Activated CD8-positive, alpha-beta memory T cell treated with anti-CD3 and anti-CD28 coated beads, Interleukin-2, amount 50 U/mL, for 4 hours (primary cell): ENCODE results near the gene NCAM1.

Source experiments
- DNase-seq: peaks from one replicate; pipeline ENCODE4 v3.0.0-alpha.2; 2020

Gene NCAM1

GRCh38 chr11:113260541-113260940 lies 299.3 kb downstream of the NCAM1 start:
- DNase-seq, result no peak

- no peak for DNase-seq
These were observed 300.7 kb downstream of the NCAM1 start for GRCh38 chr11:113261709-113262475.

- no peak for DNase-seq
These were observed 301.4 kb downstream of the NCAM1 start for GRCh38 chr11:113262594-113262993.

- no peak for DNase-seq
These were observed 302.4 kb downstream of the NCAM1 start for GRCh38 chr11:113263458-113264259.

GRCh38 chr11:113265362-113265761 lies 304.1 kb downstream of the NCAM1 start:
- no peak for DNase-seq

GRCh38 chr11:113267493-113267892 lies 306.3 kb downstream of the NCAM1 start:
- DNase-seq, result no peak

- no peak for DNase-seq
These were observed 307.9 kb downstream of the NCAM1 start for GRCh38 chr11:113269096-113269495.

GRCh38 chr11:113269636-113270035 lies 308.4 kb downstream of the NCAM1 start:
- no peak for DNase-seq

- DNase-seq, result no peak
These were observed 308.9 kb downstream of the NCAM1 start for GRCh38 chr11:113270080-113270479.

- no peak for DNase-seq
These were observed 310.5 kb downstream of the NCAM1 start for GRCh38 chr11:113271551-113272245.

- DNase-seq, result no peak
These were observed 311.1 kb downstream of the NCAM1 start for GRCh38 chr11:113272281-113272680.

GRCh38 chr11:113272927-113273615 lies 311.9 kb downstream of the NCAM1 start:
- no peak for DNase-seq

- no peak for DNase-seq
These were observed 312.5 kb downstream of the NCAM1 start for GRCh38 chr11:113273720-113274119.

GRCh38 chr11:113274713-113275582 lies 313.7 kb downstream of the NCAM1 start:
- DNase-seq, result no peak

GRCh38 chr11:113275602-113276001 lies 314.4 kb downstream of the NCAM1 start:
- no peak for DNase-seq

- no peak for DNase-seq
These were observed 315.2 kb downstream of the NCAM1 start for GRCh38 chr11:113276466-113276865.

- no peak for DNase-seq
These were observed 316.7 kb downstream of the NCAM1 start for GRCh38 chr11:113277907-113278306.

GRCh38 chr11:113278481-113278880 lies 317.3 kb downstream of the NCAM1 start:
- no peak for DNase-seq

- DNase-seq, result no peak
These were observed 317.7 kb downstream of the NCAM1 start for GRCh38 chr11:113278925-113279324.

- no peak for DNase-seq
These were observed 318.4 kb downstream of the NCAM1 start for GRCh38 chr11:113279591-113279990.

- DNase-seq, result no peak
These were observed 320.0 kb downstream of the NCAM1 start for GRCh38 chr11:113281052-113281725.
